Head of caudate nucleus (tissue), 42 donors: ENCODE data around the gene TEX101.
"Not testable (repeated sequence)": the region's sequence is repeated elsewhere in the genome, so short reads cannot be mapped to it uniquely, and the experiment has no call there.

Source experiments
- DNase-seq, 42 donors: peaks; one replicate each; pipeline versions ENCODE4 v3.0.0 to v3.0.0-alpha.2; 2020 to 2021; ENCODE audit warnings: mixed read lengths in 7 of 42
- intact Hi-C: fragments of 100-400 bp; cut with DNase I; formaldehyde crosslinking; loops from one replicate; pipeline ENCODE4 v1.15.0; 2022

Gene TEX101

GRCh38 chr19:43412441-43412840 lies 2.2 kb upstream of the TEX101 start:
- intact Hi-C loops: no loop called here
- DNase-seq: no peak

- intact Hi-C loops: no loop called here
- no peak for DNase-seq
These were observed 2.4 kb downstream of the TEX101 start for GRCh38 chr19:43416951-43417623.

DNA sequence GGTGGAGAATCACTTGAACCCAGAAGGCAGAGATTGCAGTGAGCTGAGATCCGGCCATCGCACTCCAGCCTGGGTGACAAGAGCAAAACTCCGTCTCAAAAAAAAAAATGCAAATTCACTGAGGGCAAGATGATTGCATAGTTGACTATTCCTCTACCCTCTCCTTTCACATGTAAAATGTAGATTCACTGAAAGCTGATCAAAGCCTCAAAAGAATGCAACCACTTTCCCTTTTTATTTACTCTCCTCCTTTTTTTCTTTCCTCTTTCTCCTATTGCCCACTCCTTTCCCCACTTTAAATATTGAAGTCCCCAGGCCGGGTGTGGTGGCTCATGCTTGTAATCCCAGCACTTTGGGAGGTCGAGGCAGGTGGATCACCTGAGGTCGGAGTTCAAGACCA lies 6.3 kb downstream of the TEX101 start:
- no peak for DNase-seq
- intact Hi-C loops: no loop called here

DNA sequence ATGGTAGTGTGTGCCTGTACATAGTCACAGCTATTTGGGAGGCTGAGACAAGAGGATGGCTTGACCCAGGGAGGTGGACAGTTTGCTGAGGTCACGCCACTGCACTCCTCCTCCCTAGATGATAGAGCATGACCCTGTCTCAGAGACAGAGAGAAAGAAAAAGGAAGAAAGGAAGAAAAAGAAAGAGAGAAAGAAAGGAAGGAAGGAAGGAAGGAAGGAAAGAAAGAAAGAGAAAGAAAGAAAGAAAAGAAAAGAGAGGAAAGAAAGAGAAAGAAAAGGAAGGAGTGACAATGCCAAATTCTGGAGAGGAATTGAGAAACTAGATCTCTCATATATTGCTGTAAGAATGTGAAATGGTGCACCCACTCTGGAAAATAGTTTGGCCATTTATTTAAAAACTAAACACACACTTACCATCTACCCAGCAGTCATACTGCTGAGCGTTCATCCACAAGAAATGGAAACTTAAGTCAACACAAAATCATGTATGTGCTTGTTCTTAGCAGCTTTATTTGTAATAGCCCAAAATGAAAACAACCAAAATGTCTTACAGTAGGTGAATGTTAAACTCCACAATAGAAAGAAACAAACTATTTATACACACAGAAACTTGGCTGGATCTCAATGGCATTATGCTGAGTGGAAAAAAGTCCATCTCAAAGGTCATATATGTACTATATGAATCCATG lies 7.5 kb downstream of the TEX101 start:
- no peak for DNase-seq
- intact Hi-C loops: no loop called here

DNA sequence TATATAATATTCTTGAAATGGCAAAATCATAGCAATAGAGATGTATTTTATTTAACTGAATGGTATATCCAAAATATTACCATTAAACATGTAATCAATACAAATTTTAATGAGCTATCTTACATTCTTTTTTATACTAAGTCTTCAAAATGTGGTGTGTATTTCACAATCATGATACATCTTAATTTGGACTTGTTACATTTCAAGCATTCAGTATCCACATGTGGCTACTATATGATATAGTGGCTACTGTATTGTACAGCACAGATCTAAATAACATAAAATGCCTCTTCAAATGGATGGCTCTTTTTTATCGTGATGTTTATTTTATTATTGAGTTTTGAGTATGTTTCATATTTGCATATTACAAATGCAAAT lies 8.0 kb downstream of the TEX101 start:
- DNase-seq: no peak
- intact Hi-C loops: no loop called here

DNA sequence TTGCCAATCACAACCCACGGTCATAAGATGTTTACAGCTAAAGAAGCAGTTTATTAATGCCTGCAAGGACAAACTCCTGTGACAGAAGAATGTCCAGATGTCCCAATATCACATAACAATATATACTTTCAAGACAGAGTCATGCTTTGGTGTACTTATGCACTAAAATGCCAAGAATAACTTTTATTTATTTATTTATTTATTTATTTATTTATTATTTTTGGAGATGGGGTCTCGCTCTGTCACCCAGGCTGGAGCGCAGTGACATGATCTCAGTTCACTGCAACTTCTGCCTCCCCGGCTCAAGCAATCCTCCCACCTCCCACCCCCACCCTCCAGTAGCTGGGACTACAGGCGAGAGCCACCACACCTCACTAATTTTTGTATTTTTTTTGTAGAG lies 9.1 kb downstream of the TEX101 start:
- DNase-seq: no peak
- intact Hi-C loops: no loop called here

GRCh38 chr19:43425567-43426392 lies 11.1 kb downstream of the TEX101 start:
- DNase-seq: peak in 7 of 42 donors; percentile 7 to 67 (median 22)
- intact Hi-C loops: no loop called here

- no peak for DNase-seq
These were observed 14.7 kb downstream of the TEX101 start for GRCh38 chr19:43429395-43429794.

DNA sequence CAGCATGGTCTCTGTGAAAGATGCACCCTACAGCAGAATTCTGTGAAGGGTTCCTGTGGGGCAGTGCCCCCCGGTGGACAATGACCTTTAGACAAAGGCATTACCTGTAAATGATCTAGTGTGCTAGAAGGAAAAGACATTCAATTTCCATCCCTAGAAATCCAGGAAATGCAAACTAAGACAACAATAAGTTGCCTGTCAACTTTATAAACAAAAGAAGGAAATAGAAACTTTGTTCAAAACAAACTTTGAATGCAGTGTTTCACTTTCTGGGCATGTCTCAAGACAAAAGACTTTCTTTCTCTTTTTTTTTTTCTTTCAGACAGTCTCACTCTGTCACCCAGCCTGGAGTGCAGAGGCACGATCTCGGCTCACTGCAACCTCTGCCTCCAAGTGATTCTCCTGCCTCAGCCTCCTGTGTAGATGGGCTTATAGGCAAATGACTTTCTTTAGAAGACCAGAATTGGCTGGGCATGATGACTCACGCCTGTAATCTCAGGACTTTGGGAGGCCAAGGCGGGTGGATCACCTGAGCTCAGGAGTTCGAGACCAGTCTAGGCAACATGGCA lies 15.5 kb downstream of the TEX101 start:
- DNase-seq: no peak
- intact Hi-C loops: no loop called here

More at GRCh38 chr19:43429395-43429794, 14.7 kb downstream of the TEX101 start:
- intact Hi-C loops: no loop called here

DNA sequence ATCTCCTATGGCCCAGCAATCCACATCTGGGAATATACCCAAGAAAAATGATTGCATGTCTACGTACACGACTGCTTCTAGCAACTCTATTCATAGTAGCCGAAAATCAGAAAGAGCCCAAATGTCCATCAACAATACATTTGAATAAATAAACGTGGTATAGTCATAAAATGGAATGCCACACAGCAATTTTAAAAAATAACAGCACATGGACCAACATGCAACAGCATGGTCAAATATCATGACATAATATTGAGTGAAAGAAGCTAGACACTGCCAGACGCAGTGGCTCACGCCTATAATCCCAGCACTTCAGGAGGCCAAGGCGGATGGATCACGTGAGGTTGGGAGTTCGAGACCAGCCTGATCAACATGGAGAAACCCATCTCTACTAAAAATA lies 16.3 kb downstream of the TEX101 start:
- DNase-seq: no peak
- intact Hi-C loops: no loop called here

- intact Hi-C loops: no loop called here
- no peak for DNase-seq
These were observed 18.6 kb downstream of the TEX101 start for GRCh38 chr19:43433358-43433673.

DNA sequence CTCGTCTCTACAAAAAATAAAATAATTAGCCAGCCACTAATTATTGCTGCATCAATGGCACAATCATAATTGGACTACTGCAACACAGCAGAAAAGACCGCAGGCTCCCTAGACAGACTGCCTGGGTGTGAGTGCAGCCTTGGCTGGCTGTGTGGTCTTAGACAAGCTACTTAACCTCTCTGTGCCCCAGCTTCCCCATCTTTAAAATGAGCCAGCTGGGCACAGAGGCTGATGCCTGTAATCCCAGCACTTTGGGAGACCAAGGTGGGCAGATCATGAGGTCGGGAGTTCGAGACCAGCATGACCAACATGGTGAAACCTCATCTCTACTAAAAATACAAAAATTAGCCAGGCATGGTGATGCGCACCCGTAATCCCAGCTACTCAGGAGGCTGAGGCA lies 19.0 kb downstream of the TEX101 start:
- intact Hi-C loops: no loop called here
- DNase-seq: no peak

DNA sequence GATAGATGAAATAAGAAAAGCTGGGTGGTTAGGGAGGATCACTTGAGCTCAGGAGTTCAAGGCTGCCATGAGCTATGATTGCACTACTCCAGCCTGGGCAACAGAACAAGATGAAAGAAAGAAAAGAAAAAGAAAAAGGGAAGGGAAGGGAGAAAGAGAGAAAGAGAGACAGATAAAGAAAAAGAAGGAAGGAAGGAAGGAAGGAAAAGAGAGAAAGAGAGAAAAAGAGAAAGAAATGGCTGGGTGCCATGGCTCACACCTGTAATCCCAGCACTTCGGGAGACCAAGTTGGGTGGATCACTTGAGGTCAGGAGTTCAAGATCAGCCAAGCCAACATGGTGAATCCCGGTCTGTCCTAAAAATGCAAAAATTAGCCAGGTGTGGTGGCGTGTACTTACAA lies 21.1 kb downstream of the TEX101 start:
- DNase-seq: no peak

GRCh38 chr19:43437284-43437683 lies 22.6 kb downstream of the TEX101 start:
- DNase-seq, intact Hi-C loops: not testable (repeated sequence)

More for the DNA sequence above, 21.1 kb downstream of the TEX101 start:
- intact Hi-C loops: no loop called here

DNA sequence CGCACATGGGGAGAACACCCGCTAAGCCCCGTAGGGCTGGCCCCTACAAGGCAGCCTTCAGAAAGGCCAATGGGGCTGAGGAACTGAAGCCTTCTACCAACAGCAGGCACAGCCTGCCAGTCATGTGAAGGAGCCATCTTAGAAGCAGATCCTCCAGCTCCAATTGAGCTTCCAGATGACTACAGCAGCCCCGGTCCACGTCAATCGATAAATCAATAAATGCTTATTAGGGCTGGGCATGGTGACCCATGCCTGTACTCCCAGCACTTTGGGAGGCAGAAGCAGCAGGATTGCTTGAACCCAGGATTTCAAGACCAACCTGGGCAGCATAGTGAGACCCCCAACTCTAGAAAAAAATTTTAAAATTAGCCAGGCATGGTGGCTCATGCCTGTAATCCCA lies 23.0 kb downstream of the TEX101 start:
- DNase-seq: no peak
- intact Hi-C loops: no loop called here

- no peak for DNase-seq
These were observed 23.8 kb downstream of the TEX101 start for GRCh38 chr19:43438291-43439031.

DNA sequence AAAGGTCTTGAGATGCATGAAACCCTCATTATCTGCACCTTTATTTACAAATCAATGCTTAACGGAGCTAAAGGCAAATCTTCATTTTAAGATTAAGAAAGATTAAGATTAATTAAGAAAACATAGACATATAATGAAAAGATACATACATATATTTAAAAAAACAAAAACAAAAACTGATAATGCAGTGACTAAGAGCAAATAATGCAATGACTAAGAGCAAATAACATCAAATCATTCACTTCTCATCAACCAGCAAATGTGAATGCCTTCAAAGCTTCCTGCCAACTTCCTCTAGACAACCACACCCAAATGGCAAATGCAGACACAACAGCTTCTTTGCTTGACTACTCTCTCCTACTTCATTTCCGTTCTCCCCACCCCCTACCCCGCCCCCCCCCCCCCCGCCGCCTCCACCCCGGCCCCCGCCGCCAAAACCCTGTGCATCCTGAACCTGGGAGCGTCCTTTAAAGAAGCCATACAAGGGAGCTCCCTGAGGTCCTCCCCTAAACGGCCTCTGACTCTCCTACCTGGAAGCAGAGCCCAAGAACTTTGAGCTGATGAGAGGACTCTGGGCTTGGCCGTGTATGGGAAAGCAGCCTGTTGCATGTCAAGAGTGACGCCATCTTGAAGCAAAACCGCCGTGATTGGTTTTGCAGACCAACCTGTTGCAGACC lies 24.5 kb downstream of the TEX101 start:
- intact Hi-C loops: no loop called here
- no peak for DNase-seq

More at GRCh38 chr19:43438291-43439031, 23.8 kb downstream of the TEX101 start:
- intact Hi-C loops: no loop called here

DNA sequence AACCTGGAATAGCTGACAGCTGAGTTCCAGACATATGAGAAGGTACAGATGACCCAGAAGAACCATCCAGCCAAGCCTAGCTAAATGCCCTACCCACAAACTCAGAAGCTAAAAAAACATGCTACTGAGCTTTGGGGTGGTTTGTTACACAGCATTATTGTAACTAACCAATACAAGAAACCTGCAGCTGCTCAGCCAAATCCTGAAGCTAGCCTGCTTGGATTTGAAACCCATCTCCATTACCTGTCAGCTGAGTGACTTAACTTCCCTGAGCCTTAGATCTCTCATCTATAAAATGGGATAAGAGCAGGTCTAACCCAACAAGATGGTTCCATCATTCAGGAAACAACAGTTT lies 25.0 kb downstream of the TEX101 start:
- intact Hi-C loops: no loop called here
- DNase-seq: no peak

GRCh38 chr19:43441716-43442115 lies 27.0 kb downstream of the TEX101 start:
- DNase-seq: no peak
- intact Hi-C loops: no loop called here
